ENCODE data around the gene PC.

Gene PC

GRCh38 chr11:66951927-66952337, 6.3 kb downstream of the PC start:
- no peak for TF ChIP-seq CEBPB (IDR thresholded peaks at IDR 0.05)
- TF ChIP-seq FOXM1 (IDR thresholded peaks at IDR 0.05; ENCODE audit: borderline replicate concordance, low read depth), result no peak
- TF ChIP-seq USF1 (IDR thresholded peaks at IDR 0.05), result no peak
- peak; percentile 65 for TF ChIP-seq NFIC (IDR thresholded peaks at IDR 0.05)

- TF ChIP-seq TEAD4 (IDR thresholded peaks at IDR 0.05) (no peak), EGR1 (IDR thresholded peaks at IDR 0.05) (no peak), TAF1 (IDR thresholded peaks at IDR 0.05; ENCODE audit: low read depth) (no peak), NFIC (IDR thresholded peaks at IDR 0.05) (no peak), EP300 (IDR thresholded peaks at IDR 0.05; ENCODE audit: borderline replicate concordance) (no peak), RAD21 (IDR thresholded peaks at IDR 0.05; ENCODE audit: low read depth) (no peak), ZBTB7A (IDR thresholded peaks at IDR 0.05; ENCODE audit: low read depth) (no peak), FOXM1 (IDR thresholded peaks at IDR 0.05; ENCODE audit: borderline replicate concordance, low read depth) (no peak), CEBPB (IDR thresholded peaks at IDR 0.05) (no peak), YY1 (IDR thresholded peaks at IDR 0.05; ENCODE audit: low read depth) (no peak), TCF12 (IDR thresholded peaks at IDR 0.05; ENCODE audit: low read depth) (no peak), MAX (IDR thresholded peaks at IDR 0.05) (no peak), USF1 (IDR thresholded peaks at IDR 0.05) (no peak), REST (IDR thresholded peaks at IDR 0.05; ENCODE audit: low read depth) (no peak), CREB1 (IDR thresholded peaks at IDR 0.05; ENCODE audit: low read depth) (no peak)
Observed at GRCh38 chr11:66951135-66951534, 7.0 kb downstream of the PC start.

GRCh38 chr11:66950112-66950535, 8.1 kb downstream of the PC start:
- TF ChIP-seq RAD21 (IDR thresholded peaks at IDR 0.05; ENCODE audit: low read depth), result no peak
- no peak for TF ChIP-seq FOXM1 (IDR thresholded peaks at IDR 0.05; ENCODE audit: borderline replicate concordance, low read depth)
- TF ChIP-seq EGR1 (IDR thresholded peaks at IDR 0.05), result no peak
- TF ChIP-seq TAF1 (IDR thresholded peaks at IDR 0.05; ENCODE audit: low read depth), result no peak
- TF ChIP-seq EP300 (IDR thresholded peaks at IDR 0.05; ENCODE audit: borderline replicate concordance), result no peak
- no peak for TF ChIP-seq CEBPB (IDR thresholded peaks at IDR 0.05)
- TF ChIP-seq TEAD4 (IDR thresholded peaks at IDR 0.05), result 0 out of 2 replicates have a peak, but pooled peaks have one; percentile 29
- TF ChIP-seq YY1 (IDR thresholded peaks at IDR 0.05; ENCODE audit: low read depth), result no peak
- no peak for TF ChIP-seq MAX (IDR thresholded peaks at IDR 0.05)
- TF ChIP-seq REST (IDR thresholded peaks at IDR 0.05; ENCODE audit: low read depth), result no peak
- TF ChIP-seq CREB1 (IDR thresholded peaks at IDR 0.05; ENCODE audit: low read depth), result peak; percentile 53; the same call in 1 of the 2 replicates
- TF ChIP-seq USF1 (IDR thresholded peaks at IDR 0.05), result no peak
- no peak for TF ChIP-seq ZBTB7A (IDR thresholded peaks at IDR 0.05; ENCODE audit: low read depth)
- no peak for TF ChIP-seq NFIC (IDR thresholded peaks at IDR 0.05)
- TF ChIP-seq TCF12 (IDR thresholded peaks at IDR 0.05; ENCODE audit: low read depth), result no peak

- TF ChIP-seq TEAD4 (IDR thresholded peaks at IDR 0.05) (no peak), CREB1 (IDR thresholded peaks at IDR 0.05; ENCODE audit: low read depth) (no peak), MAX (IDR thresholded peaks at IDR 0.05) (no peak), REST (IDR thresholded peaks at IDR 0.05; ENCODE audit: low read depth) (no peak), NFIC (IDR thresholded peaks at IDR 0.05) (no peak), RAD21 (IDR thresholded peaks at IDR 0.05; ENCODE audit: low read depth) (no peak), FOXM1 (IDR thresholded peaks at IDR 0.05; ENCODE audit: borderline replicate concordance, low read depth) (no peak), CEBPB (IDR thresholded peaks at IDR 0.05) (no peak), ZBTB7A (IDR thresholded peaks at IDR 0.05; ENCODE audit: low read depth) (no peak), USF1 (IDR thresholded peaks at IDR 0.05) (no peak)
Observed at GRCh38 chr11:66938582-66939135, 19.5 kb downstream of the PC start.

Measured in Ishikawa (cell line).